ENCODE measurements around the gene CNOT2.

Gene CNOT2, protein sequence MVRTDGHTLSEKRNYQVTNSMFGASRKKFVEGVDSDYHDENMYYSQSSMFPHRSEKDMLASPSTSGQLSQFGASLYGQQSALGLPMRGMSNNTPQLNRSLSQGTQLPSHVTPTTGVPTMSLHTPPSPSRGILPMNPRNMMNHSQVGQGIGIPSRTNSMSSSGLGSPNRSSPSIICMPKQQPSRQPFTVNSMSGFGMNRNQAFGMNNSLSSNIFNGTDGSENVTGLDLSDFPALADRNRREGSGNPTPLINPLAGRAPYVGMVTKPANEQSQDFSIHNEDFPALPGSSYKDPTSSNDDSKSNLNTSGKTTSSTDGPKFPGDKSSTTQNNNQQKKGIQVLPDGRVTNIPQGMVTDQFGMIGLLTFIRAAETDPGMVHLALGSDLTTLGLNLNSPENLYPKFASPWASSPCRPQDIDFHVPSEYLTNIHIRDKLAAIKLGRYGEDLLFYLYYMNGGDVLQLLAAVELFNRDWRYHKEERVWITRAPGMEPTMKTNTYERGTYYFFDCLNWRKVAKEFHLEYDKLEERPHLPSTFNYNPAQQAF

DNA sequence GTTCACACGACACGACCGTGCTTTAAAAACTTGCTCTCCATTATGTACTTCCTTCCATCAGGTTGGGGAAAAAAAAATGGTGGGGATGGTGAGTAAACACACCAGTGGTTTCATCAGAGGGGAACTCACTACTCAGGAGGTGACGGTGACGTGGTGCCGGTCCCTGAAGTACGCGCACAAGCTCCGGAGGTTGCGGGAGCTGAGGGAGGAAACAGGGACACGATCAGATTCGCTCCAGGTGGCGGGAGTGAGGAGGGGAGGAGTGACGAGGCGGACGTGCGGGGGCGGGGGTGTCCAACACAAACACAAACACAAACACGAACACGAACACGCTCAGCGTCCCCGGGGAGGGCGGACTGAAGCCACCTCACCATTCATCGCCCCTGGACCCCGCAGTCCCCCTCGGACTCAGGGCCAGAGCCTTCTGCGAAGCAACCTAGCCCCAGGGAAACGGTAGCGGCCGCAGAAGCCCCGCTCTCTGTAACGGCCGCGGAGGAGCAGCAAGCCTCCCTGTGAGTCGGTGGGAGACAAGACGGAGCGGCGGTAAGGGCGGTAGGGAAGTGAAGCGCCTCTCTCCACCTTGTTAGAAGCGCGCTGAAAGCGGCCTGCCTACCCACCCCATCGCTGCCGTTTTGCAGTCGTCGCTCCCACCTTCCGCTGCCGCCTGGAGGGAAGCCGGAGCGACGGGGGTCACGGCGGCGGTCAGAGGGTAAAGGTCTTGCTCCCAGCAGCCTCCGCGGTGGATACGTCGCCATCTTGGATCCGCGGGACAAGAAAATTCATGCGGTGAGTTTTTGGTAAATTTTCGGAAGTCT, at the start of gene CNOT2:
Gene CNOT2 (plus strand): TSS at position 739 of the 815 bp plus-strand sequence. CDS start 34,794 bp downstream, outside the sequence.
- peak; percentile 89 for DNase-seq

DNA sequence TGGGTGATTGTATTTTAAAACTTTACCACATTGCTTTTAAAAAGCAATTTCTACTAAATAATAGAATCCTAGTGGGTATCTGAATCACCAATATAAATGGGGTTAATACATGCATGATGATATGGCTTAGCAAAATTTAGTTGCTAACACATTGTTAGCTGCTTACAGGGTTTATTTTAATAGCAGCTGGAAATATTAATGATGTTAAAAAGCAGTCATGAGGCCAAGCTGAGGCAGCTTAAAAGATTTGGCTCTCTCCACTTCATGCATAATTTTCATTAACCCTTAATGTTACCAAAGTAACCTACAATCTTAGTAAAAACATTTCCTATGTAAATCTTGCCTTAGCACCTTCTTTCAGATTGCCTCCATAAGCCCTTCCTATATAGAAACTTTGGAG, 49.2 kb upstream of the CNOT2 start:
- DNase-seq, result no peak

DNA sequence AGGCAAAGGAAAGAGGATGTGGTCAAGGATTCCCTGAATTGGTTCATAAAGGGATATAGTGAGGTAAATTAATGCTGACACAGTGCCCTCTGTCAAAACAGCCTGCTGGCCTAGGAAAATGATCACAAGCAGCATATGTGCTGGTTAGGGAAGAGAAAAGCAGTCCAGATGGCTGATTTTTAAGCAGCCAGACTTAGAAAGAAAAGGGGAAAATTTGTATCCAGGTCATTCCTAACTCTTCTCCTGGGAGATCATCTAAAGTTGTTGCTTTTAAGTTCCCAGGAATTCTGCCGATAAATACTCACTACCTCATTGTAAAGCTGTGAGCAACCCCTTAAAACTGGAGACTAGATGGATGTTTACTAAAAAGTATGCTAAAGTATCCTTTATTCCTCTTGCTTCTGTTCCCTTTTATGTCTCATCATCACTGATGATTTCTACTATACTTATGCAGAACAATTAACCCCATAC, 46.4 kb upstream of the CNOT2 start:
- no peak for DNase-seq

DNA sequence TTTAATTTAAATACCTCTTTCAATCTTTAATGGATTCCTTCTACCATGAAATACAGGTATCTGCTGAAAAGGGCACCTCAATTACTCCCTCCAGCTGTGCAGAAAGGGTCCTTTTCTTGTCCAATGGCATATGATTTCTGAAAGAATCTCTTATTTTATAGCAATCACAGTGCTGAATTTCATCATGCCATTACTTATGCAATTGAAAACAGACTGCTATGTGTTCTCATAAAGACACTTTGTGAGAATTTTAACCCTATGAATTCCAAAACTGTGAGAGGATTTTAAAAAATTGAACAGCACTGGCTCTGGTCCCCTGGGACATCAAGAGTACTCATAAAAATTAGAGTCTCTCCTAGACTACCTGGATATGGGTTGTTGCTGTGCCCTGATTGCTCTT, 45.9 kb upstream of the CNOT2 start:
- no peak for DNase-seq

DNA sequence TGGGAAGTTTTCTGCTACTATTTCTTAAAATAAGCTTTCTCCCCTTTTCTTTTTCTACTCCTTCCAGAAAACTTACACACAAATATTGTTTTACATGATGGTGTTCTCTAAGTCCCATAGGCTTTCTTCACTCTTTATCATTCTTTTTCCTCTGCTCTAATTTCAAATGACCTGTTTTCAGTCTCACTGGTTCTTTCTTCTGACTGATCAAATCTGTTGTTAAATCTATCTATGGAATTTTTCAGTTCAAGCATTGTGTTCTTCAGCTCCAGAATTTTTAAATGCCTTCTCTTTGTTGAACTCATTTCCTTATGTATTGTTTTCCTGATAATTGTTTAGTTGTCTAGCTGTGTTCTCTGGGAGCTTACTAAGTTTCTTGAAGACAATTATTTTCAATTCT, 29.5 kb upstream of the CNOT2 start:
- DNase-seq, result no peak

DNA sequence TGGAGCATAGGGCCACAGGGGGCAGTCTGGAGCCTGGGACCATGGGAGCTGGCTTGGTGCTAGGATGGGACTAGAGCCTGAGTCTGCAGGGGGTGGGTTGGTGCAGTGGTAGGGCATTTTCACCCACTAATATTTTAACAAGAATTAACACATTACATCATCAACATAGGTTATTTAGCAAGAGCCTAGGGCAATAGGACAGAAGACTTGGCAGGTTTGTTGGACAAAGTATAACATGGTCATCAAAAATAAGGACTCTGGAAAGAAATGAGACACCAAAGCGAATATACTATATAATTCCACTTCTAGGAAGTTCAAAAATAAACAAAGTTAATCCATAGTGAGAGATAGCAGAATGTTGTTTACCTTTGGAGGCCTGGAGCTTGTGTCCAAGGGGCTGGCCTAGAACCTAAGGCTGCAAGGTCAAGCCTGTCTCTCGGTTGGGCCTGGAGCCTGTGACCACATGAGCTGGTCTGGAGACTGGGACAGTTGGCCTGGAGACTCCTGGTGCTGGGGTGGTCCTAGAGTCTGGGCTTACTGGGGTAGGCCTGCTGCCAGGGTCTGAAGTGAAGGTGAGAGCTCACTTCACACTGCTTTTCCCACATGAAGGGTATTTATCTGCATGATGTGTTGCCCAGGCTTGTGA, 28.1 kb upstream of the CNOT2 start:
- no peak for DNase-seq

DNA sequence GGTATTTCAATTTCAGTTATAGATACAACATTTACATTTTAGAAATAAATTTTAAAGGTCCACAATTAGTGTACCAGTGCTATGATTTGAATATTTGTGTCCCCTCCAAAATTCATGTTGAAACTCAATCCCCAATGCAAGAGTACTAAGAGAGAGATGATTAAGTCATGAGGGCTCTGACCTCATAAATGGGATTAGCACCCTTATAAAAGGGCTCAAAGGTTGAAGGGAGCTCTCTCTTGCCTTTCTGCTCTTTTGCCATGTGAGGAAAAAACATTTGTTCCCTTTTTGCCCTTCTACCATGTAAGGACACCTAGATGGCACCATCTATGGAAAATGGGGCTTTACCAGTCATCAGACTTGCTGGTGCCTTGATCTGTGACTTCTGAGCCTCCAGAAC, 25.8 kb upstream of the CNOT2 start:
- no peak for DNase-seq

DNA sequence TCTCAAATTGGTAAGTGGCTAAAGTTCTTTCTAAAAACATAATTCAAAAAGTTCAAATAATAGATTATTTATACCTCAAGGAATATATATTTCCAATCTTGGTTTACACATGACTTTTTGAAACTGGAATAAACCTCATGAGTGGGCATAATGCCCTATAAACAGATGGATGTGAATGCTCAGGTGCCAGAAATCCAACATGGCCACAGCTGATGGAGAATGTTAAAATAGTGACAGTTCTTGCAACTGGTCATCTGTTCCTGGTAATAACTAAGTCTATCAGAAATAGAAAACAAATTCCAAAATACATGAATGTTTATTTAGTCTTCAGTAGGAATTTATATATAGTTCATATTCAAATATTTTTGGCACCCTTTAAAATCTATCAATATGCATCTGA, 21.6 kb upstream of the CNOT2 start:
- no peak for DNase-seq

DNA sequence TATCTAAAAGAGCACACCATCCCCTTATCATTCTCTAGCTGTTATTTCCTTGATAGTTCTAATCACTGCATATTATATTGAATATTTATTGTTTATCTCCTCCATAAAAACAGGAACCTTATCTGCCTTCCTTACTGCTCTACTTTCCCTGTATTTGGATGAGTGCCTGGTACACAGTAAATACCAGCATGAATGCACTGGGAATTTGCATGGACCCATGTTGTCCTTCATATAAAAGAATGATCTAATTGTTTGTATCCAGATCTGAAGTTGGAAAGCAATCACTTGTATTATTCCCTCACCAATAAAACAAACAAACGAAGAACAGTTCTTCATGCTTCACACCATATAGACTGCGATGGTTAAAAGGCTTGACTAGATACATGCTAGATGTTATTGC, 15.3 kb upstream of the CNOT2 start:
- DNase-seq, result no peak

DNA sequence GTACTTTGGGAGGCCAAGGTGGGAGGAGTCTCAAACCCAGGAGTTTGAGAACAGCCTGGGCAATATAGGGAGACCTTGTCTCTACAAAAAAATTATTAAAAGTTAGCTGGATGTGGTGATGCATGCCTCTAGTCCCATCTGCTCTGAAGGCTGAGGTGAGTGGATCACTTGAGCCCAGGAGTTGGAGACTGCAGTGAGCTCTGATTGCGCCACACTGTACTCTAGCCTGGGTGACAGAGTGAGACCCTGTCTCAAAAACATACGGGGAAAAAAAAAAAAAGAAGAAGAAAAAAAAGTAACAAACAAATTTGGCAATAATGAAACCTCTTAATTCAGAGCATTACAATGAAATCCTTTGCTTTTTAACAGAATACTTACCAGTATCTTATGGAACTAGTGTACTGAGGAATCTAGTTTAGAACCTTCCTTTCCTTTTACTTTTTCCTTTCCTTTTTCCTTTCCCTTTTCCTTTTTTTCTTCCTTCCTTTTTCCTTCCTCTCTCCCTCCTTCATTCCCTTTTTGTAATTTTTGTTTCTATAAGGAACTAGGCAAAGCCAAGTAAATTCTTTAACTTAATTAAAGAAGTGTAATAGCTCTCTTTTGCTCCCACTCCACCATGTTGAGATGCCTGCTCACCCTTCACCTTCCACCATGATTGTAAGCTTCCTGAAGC, 12.2 kb upstream of the CNOT2 start:
- no peak for DNase-seq

DNA sequence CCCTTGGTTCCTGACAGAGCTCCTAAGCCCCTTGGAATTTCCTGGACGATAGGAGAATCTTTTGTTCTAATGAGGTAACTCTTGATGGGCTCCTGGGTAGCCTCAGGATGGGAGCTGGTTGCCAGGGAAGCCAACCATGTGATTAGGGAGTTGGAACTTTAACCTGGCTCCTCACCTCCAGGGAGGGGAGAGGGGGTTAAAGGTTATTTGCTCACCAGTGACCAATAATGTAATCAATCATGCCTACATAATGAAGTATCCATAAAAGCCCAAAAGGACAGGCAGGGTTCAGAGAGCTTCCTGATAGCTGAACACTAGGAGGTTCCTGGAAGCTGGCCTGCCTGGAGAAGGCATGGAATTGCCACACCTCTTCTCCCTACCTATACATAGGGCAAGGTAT, 6.2 kb upstream of the CNOT2 start:
- DNase-seq, result no peak

DNA sequence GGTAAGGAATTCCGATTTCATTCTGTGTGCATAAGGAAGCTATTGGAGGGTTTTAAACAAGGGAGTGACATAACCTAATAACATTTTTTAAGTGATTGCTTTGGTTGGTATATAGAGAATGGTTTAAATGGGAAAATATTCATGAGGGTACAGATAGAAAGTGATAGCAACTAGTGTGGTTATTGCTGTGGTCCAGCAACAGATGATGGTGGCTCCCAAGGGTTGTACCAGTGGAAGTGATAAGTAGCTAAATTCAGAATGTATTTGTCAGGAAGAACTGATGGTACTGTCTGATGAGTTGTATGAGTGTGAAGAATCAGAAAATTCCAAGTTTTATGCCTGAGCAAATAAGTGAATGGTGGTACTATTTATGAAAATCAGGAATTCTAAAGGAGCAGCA, 2.6 kb upstream of the CNOT2 start:
- no peak for DNase-seq

DNA sequence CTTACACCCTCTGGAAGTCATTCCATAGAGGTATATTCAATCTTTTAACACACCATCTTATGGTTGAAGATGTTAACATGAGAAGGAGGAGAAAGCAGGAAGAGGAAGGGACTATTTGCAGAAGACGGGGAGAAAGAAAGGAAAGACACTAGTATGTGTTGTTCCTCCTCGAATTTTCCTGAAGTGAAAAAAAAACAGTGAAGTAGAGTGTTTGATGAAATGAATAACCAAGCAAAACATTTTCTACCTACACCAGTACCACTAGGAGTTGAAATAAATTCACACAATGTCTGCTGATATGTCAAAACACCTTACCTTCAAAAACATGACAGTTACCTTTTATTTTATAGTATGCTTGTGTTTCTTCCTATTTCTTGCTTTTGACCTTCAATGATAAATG, 1.4 kb upstream of the CNOT2 start:
- peak; percentile 9 for DNase-seq

DNA sequence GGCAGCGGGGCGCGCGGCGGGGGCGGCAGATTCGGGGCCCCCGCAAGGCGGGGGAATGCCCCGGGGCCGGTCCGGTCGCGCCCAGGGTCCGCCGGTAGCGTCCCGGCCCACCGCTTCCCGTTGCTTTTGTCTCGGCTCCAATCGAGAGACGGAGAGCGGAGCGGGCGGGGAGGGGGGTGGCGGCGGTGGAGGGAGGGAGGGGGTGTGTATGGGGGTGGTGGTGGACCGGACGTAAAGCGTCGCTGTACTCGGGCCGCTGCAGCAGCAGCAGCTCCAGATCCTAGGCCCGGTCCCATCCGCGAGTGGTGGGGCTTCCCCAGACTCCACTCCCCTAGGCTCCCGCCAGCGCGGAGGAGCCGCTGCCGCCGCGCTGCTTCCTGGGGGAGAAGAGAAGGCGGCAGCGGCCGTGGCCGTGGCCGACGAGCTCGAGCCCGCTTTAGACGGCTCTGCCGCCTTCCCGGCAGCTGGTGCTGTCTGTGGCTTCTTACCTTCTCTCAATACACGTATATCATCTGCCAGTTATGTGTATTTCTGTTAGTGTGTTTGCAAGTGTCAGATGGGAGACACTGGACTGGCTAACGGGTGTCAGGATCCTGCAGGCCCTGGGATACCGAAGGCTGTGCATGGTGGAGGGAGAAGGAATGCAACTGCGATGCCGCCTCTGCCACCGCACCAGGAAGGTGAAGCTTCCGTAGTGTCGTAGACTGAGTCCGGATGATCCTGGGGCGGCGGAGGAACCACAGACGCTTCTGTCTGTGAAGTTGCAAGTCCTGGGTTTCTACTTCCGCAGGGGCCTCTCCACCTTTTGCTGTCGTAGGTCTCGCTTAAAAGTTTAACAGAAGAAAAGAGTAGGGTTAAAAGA, 508 bp downstream of the CNOT2 start:
- peak; percentile 66 for DNase-seq

DNA sequence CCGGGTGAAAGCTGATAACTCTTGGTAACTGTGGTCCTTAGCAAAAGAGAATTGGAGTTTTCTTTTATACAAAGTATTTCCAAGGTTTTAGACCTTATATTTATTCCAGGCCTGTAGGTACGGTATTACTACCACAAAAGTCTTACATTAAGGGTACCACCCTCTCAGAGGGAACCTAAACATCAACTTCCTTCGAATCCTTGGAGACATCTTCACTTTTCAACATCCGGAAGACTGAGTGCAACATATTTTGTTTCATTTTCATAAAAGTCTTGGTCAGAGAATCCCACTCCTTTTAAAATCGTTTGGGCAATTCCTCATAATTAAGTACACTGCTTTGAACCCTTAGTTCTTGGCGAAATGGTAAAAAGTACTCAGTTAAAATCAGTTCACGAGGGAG, 1.2 kb downstream of the CNOT2 start:
- no peak for DNase-seq

DNA sequence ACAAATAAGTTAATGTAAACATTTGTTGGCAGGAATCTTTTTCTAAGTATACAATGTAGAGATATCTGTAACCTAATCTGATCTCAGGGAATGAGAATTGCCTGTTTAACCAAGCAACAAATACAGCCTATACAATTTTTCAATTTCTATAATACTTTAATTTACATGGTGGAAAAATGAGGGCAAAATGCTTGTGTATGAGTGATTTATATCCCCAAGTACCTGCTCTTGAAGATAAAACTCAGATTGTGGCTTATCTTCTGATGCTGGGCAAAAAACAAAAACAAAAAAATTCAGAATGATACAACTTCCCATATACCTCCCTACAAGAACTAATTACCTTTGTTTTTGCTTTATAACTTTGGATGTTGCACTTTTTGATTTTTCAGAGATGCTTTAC, 2.2 kb downstream of the CNOT2 start:
- no peak for DNase-seq

DNA sequence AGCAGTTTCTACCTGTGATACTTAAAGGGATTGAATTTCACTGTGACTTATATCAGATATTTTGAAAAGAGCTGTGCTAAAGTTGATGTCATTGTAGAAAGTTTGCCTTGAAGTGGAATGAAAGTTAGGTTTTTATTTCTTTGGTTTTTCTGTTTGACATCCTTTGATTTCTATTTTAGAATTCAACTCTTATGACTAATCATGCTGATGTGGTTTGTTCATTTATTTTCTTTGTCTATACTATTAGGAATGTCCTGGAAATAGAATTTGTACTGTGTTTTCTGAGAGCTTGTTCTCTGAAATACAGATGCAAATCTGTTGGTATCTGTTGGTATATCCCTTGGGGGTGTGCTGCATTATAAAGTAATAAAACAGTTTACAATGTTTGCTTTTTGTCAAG, 3.3 kb downstream of the CNOT2 start:
- no peak for DNase-seq

DNA sequence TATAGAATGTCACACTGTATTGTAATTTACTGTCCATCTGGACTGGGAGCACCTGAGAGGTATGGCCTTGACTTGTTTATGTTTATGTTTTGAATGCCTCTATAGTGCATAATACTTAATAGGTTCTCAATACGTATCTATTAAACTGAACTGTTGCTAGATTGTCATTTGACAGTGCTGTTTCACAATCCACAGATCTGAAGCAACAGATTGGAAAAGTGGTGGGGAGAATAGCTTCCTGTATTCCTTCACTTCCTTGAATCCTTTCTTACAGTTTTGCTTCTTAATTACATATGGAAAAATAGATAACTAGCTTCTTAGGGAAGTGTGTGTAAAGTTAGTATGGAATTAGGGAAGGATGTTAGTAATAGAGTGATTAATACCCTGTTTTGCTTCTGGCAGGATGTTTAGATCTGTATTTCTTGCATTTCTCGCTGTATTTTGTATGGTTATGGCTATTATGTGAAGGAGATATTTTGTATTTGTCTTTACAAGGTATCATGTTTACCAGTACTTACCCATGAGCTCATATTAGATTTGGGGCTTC, 4.5 kb downstream of the CNOT2 start:
- DNase-seq, result no peak

DNA sequence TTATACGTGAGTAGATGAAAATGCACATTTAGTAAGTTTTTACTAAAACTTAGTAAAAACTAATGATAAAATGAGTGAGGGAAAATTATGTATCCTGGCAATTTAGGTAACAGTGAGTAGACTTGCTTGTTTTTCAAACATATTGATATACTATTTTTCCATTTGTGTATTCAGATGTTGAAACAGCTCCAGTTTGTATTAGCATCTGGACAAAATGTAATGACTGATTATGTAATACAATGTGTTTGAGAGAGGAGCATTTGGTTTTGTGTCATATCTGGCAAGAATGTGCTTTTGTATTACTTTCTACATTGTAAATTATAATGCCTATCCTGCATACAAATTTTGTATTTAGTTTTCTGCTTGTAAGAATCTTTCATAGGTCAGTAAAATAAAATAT, 5.6 kb downstream of the CNOT2 start:
- DNase-seq, result no peak

DNA sequence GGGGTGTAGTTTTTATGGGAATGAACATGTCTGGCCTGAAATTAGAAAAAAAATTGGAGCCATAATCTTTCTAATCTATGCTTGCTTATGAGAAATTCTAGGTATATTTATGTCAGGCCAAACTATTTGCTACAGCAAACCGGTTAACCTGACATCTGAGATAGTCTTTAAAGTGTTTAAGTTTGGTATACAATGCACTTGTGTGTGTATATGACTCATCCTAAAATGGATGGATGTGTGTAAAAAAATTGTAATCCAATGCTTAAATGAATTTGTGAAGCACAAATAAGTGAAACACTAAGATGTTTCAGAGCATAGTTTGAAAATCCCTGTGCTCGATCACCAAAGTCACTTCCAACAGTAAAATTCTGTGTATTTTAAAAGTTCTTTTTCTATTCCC, 6.7 kb downstream of the CNOT2 start:
- DNase-seq, result no peak

DNA sequence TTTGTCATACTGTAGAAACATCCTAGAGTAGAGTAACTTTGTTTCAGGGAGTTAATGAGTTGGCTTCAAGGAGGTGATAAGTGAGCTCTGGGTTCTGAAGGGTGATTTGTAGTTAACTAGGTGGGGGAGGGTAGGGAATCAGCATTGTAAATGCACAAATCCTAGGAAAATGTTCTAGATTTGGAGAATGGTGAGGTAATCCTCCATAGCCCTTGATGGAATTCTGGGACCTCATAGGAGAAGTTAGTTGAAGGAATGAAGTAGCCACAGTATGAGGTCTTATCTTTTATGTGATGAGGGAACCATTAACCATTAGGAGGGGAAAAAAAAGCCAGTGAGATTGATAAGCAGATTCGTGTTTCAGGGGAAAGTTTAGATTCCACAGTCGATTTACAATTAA, 8.0 kb downstream of the CNOT2 start:
- DNase-seq, result no peak

DNA sequence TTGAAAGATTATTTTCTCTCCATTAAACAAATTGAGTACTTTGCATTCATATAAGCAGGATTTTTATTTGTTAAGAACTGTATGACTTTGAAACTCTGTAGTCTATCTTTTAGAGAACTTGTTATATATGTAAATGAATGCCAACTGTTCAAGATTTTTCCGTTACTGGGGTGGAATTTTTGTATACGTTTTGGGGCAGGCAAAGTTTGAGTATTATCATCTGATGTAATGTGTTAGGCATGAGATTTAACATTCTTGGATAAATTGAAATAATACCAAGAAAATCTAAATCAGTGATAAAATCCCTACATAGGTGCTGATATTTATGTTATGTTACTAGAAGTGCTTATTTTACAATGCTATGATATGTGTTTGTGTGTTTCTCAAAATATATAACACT, 8.4 kb downstream of the CNOT2 start:
- DNase-seq, result no peak
